Central memory CD8-positive, alpha-beta T cell (primary cell): ENCODE measurements around the gene MRNIP.
"Not testable (repeated sequence)": the region's sequence is repeated elsewhere in the genome, so short reads cannot be mapped to it uniquely, and the experiment has no call there.

Experiments
- ATAC-seq: fragments of 150-1000 bp; cut with Tn5 transposase; replicated peaks from 2 replicates; pipeline ENCODE4 v1.10.0; 2022; ENCODE audit warnings: mild to moderate bottlenecking, moderate FRiP score, moderate number of reproducible peaks; ENCODE audit not compliant: poor library complexity, severe bottlenecking; ENCODE audit errors: extremely low read depth
- DNase-seq, 2 donors: peaks; one replicate each; pipeline ENCODE4 v3.0.0; 2021; ENCODE audit warnings: low spot score in 2 of 2
- H3K27ac Mint-ChIP-seq: one replicate; pipeline ENCODE4 v1.8.0; 2022; ENCODE audit warnings: low read depth, mild to moderate bottlenecking, moderate library complexity, mixed read lengths
- H3K27me3 Mint-ChIP-seq: one replicate; pipeline ENCODE4 v1.8.0; 2022; ENCODE audit warnings: mixed read lengths
- H3K36me3 Mint-ChIP-seq: one replicate; pipeline ENCODE4 v1.8.0; 2022; ENCODE audit warnings: mild to moderate bottlenecking, moderate library complexity, mixed read lengths; ENCODE audit not compliant: insufficient read depth
- H3K4me1 Mint-ChIP-seq: one replicate; pipeline ENCODE4 v1.8.0; 2022; ENCODE audit warnings: mixed read lengths
- H3K4me3 Mint-ChIP-seq: one replicate; pipeline ENCODE4 v1.8.0; 2022; ENCODE audit warnings: mild to moderate bottlenecking, moderate library complexity, mixed read lengths
- H3K9me3 Mint-ChIP-seq: one replicate; pipeline ENCODE4 v1.8.0; 2022; ENCODE audit warnings: mixed read lengths

MRNIP gene

GRCh38 chr5:179839328-179840256 lies 19.0 kb downstream of the MRNIP start:
- peaks cover 57% of the 10 kb centered on the region for H3K36me3 Mint-ChIP-seq
- H3K9me3 Mint-ChIP-seq, result peaks cover under 1% of the 10 kb centered on the region
- no peaks in the 10 kb centered on the region for H3K27me3 Mint-ChIP-seq
- no peak for DNase-seq
- peaks cover 17% of the 10 kb centered on the region for H3K4me1 Mint-ChIP-seq
- no peak overlapping the region for H3K4me3 Mint-ChIP-seq
- no peak for ATAC-seq
- H3K27ac Mint-ChIP-seq, result no peak overlapping the region

DNA sequence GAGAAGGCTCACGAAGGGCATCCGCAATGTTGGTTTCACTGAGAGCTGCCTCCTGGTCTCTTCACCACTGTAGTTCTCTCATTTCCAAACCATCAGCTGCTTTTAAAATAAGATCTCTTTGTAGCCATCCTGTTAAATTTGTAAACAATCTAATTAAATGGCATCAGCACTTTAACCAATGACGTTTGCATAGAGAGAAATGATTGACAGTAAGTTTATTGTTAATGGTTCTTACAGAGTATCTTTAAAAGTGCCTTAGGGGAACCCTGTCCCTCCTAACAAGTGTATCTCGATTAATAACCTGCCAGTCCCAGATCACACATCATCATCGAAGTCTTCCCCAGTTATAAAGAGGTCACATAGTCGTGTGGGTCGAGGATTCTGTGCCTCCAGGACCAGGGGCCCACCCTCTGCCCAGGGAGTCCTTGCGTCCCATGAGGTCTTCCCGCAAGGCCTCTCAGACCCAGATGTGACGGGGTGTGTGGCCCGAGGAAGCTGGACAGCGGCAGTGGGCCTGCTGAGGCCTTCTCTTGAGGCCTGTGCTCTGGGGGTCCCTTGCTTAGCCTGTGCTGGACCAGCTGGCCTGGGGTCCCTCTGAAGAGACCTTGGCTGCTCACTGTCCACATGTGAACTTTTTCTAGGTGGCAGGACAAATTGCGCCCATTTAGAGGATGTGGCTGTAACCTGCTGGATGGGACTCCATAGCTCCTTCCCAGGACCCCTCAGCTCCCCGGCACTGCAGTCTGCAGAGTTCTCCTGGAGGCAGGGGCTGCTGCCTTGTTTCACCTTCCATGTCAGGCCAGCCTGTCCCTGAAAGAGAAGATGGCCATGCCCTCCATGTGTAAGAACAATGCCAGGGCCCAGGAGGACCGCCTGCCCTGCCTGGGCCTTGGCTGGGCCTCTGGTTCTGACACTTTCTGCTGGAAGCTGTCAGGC lies 21.3 kb downstream of the MRNIP start:
- Mint-ChIP-seq H3K4me3 (peak overlapping the region; percentile 58), H3K36me3 (peaks cover 67% of the 10 kb centered on the region), H3K27me3 (no peaks in the 10 kb centered on the region), H3K9me3 (no peaks in the 10 kb centered on the region), H3K4me1 (peaks cover 25% of the 10 kb centered on the region), H3K27ac (peak overlapping the region; percentile 88)
- DNase-seq, result no peak
- ATAC-seq, result no peak

DNA sequence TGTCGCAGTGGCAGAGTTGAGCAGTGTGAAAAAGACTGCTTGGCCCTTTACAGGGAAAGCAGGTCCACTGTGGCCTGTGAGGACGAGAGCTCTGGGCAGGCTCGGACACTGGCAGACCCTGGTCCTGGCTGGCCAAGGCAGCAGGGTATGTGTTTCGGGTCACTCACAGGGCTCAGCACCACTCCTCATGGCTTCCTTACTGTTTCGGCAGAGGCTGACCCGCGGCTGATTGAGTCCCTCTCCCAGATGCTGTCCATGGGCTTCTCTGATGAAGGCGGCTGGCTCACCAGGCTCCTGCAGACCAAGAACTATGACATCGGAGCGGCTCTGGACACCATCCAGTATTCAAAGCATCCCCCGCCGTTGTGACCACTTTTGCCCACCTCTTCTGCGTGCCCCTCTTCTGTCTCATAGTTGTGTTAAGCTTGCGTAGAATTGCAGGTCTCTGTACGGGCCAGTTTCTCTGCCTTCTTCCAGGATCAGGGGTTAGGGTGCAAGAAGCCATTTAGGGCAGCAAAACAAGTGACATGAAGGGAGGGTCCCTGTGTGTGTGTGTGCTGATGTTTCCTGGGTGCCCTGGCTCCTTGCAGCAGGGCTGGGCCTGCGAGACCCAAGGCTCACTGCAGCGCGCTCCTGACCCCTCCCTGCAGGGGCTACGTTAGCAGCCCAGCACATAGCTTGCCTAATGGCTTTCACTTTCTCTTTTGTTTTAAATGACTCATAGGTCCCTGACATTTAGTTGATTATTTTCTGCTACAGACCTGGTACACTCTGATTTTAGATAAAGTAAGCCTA lies 22.2 kb downstream of the MRNIP start:
- Mint-ChIP-seq H3K27me3 (no peaks in the 10 kb centered on the region), H3K4me3 (peak overlapping the region; percentile 58), H3K36me3 (peaks cover 68% of the 10 kb centered on the region), H3K4me1 (peaks cover 25% of the 10 kb centered on the region), H3K9me3 (no peaks in the 10 kb centered on the region), H3K27ac (peak overlapping the region; percentile 88)
- peak; percentile 94 for ATAC-seq
- peak in 1 of 2 donors; percentile 41 for DNase-seq

- DNase-seq, result not testable (repeated sequence)
Observed at GRCh38 chr5:179834871-179835270, 23.7 kb downstream of the MRNIP start.

DNA sequence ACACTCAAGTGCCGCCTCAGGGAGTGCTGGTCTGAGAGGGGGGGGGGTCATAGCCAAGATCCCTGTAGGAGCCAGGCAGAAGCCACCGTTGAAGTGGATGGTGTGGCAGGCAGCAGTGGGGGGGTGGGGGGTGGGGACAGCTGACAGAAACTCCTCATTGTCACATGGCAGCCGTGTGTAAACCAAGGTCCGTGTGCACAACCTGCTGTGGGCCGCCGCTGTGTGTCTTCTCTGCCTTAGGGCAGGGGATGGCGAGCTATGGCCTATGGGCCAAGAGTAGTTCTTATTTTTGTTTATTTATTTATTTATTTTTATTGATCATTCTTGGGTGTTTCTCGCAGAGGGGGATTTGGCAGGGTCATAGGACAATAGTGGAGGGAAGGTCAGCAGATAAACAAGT lies 24.5 kb downstream of the MRNIP start:
- DNase-seq, result no peak
- H3K27ac Mint-ChIP-seq, result peak overlapping the region; percentile 62
- H3K36me3 Mint-ChIP-seq, result peaks cover 69% of the 10 kb centered on the region
- peaks cover 41% of the 10 kb centered on the region for H3K4me1 Mint-ChIP-seq
- no peak overlapping the region for H3K4me3 Mint-ChIP-seq
- no peak for ATAC-seq
- no peaks in the 10 kb centered on the region for H3K27me3 Mint-ChIP-seq
- H3K9me3 Mint-ChIP-seq, result no peaks in the 10 kb centered on the region

More at GRCh38 chr5:179834871-179835270, 23.7 kb downstream of the MRNIP start:
- H3K27ac Mint-ChIP-seq, H3K9me3 Mint-ChIP-seq, ATAC-seq, H3K27me3 Mint-ChIP-seq, H3K4me3 Mint-ChIP-seq: not testable (repeated sequence)
- peaks cover 34% of the 10 kb centered on the region for H3K4me1 Mint-ChIP-seq
- H3K36me3 Mint-ChIP-seq, result peaks cover 67% of the 10 kb centered on the region

DNA sequence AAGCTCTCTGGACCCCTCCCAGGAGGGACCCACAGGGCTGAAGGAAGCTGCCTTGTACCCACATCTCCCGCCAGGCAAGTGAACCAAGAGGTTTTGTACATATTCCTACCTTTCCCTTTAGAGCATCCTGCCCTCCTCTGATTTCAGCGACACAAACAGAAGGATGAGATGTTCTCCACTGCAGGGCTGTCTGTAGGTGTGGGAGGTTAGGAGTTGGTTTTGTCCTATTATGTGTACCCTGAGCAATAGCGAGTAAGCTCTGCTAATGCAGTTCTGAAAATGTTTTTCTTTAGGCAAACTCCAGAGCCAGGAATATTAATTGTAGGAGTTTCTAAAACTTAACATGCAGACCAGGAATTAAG lies 24.9 kb downstream of the MRNIP start:
- peaks cover 73% of the 10 kb centered on the region for H3K36me3 Mint-ChIP-seq
- peaks cover 46% of the 10 kb centered on the region for H3K4me1 Mint-ChIP-seq
- DNase-seq, result no peak
- no peak for ATAC-seq
- no peak overlapping the region for H3K4me3 Mint-ChIP-seq
- H3K9me3 Mint-ChIP-seq, result no peaks in the 10 kb centered on the region
- H3K27ac Mint-ChIP-seq, result peak overlapping the region; percentile 62
- no peaks in the 10 kb centered on the region for H3K27me3 Mint-ChIP-seq

DNA sequence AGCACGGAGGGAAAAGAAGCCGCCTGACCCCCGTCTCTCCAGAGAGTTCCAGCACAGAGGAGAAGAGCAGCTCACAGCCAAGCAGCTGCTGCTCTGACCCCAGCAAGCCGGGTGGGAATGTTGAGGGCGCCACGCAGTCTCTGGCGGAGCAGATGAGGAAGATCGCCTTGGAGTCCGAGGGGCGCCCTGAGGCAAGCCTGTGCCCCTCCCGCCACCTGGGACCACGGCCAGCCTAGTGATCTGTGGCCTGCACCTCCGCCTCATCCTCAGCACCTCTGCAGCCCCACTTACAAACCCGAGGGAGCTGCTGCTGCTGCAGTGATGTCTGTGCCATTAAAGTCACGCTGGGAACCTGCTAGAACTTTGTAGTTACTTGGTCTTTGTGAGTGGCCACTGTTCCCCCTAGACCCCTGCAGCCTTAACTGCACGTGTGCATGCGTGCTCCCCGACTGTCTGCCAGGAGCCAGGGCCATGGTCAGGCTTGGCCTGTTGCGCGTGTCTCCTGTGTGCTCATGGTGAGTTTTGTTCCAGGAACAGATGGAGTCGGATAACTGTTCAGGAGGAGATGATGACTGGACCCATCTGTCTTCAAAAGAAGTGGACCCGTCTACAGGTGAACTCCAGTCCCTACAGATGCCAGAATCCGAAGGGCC lies 25.4 kb downstream of the MRNIP start:
- H3K27ac Mint-ChIP-seq, result peak overlapping the region; percentile 62
- peaks cover 49% of the 10 kb centered on the region for H3K4me1 Mint-ChIP-seq
- H3K36me3 Mint-ChIP-seq, result peaks cover 73% of the 10 kb centered on the region
- no peaks in the 10 kb centered on the region for H3K9me3 Mint-ChIP-seq
- DNase-seq (no peak), ATAC-seq (no peak)
- no peak overlapping the region for H3K4me3 Mint-ChIP-seq
- no peaks in the 10 kb centered on the region for H3K27me3 Mint-ChIP-seq

DNA sequence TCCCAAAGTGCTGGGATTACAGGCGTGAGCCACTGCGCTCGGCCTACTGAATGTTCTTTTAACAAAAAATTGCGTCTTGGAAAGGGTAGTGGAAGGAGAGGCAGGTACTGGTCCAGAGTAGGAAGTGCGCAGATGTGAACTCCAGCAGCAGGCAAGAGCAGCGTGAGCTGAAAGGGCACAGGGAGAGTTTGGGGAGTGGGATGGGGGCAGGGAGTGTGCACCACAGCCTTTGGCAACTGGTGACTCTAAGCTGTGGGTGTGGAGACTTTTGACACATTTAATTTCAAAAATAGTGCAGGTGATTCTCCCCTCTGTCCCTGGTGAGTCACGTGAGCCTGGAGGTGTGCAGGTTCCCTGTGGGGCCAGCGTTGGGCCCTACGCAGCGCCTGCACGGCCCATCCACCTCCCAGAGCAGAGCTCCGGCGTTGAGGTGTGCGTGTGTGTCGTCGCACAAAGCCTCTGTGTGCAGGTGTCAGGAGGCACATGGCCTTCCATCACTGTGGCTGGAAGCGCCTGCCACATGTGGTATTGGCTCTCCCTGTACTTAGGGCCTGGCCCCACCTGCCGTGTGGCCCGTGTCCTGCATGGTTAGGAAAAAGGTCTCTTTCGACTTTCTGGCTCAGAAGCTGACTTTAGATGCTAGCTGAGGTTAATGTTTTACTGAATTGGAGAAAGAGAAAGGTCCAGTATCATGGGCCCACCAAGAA lies 26.4 kb downstream of the MRNIP start:
- Mint-ChIP-seq H3K36me3 (peaks cover 72% of the 10 kb centered on the region), H3K27ac (no peak overlapping the region), H3K4me3 (no peak overlapping the region), H3K27me3 (no peaks in the 10 kb centered on the region), H3K9me3 (no peaks in the 10 kb centered on the region), H3K4me1 (peaks cover 52% of the 10 kb centered on the region)
- DNase-seq (no peak), ATAC-seq (no peak)

DNA sequence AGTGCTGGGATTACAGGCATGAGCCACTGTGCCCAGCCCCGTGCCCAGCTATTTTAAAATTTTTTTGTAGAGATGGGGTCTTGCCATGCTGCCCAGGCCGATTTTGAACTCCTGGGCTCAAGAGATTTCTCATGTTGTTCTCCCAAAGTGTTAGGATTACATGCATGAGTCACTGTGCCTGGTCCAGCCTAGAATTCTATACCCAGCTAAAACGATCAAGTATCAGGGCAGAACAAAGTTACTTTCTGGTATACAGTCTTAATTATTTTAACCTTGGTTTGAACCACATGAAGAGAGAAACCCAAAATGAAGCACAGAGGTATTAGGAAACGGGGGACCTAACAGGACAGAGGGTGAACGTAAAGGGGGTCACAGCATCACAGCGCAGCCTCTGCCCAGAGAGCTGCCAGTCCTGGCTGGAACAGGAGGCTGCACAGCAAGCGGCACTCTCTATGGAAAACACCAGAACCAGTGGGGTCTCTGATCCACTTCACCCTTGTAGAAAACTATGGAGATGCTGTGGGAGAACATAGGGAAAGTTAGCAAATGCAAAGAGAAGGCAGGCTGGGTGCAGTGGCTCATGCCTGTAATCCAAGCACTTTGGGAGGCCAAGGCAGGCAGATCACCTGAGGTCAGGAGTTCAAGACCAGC lies 27.7 kb downstream of the MRNIP start:
- no peaks in the 10 kb centered on the region for H3K9me3 Mint-ChIP-seq
- no peak overlapping the region for H3K4me3 Mint-ChIP-seq
- no peak for ATAC-seq
- peaks cover 71% of the 10 kb centered on the region for H3K36me3 Mint-ChIP-seq
- H3K27me3 Mint-ChIP-seq, result no peaks in the 10 kb centered on the region
- H3K4me1 Mint-ChIP-seq, result peaks cover 40% of the 10 kb centered on the region
- peak overlapping the region; percentile 19 for H3K27ac Mint-ChIP-seq
- DNase-seq, result no peak

DNA sequence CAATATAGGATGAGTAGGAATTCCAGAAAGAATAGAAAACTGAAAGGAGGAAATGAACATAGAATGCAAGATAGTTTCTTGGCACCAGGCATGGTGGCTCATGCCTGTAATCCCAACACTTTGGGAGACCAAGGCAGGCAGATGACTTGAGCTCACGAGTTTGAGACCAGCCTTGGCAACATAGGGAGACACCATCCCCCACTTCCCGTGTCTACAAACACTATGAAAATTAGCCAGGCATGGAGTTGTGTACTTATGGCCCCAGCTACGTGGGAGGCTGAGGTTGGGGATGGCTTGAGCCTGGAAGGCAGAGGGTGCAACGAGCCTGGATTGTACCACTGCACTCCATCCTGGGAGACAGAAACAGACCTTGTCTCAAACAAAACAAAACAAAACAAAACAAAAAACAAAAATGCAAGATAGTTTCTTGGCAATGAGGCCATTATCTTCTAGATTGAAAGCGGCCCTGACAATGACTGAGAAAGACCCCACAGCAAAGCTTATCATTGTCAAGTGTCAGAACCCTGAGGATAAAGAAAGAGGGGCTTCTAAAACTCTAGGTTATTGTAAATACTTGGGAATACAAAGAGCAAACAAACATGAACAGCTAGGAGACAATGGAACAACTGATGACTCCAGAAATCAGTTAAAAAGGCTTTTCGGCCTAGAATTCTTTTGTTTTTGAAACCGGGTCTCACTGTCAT lies 28.7 kb downstream of the MRNIP start:
- peaks cover 38% of the 10 kb centered on the region for H3K4me1 Mint-ChIP-seq
- peaks cover 73% of the 10 kb centered on the region for H3K36me3 Mint-ChIP-seq
- no peaks in the 10 kb centered on the region for H3K27me3 Mint-ChIP-seq
- H3K27ac Mint-ChIP-seq, result peak overlapping the region; percentile 78
- H3K4me3 Mint-ChIP-seq, result no peak overlapping the region
- ATAC-seq (no peak), DNase-seq (no peak)
- H3K9me3 Mint-ChIP-seq, result no peaks in the 10 kb centered on the region
